Psoas muscle (tissue), 8 donors: Measurements from ENCODE around the gene NCOR1. TPM values are rescaled to one million over a fixed set of nuclear protein-coding genes. Genes with fewer than 3 reads are reported as not detected.
"Not testable (repeated sequence)": the region's sequence is repeated elsewhere in the genome, so short reads cannot be mapped to it uniquely, and the experiment has no call there.

Experiments used
- ATAC-seq, 4 donors: fragments of 200-7000 bp; cut with Tn5 transposase; one replicate each; pipeline ENCODE4 v1.9.1; 2020; ENCODE audit warnings: moderate library complexity in 3 of 4, mild to moderate bottlenecking in 2 of 4
- DNase-seq, 2 donors: peaks; one replicate each; pipeline ENCODE4 v3.0.0-alpha.2; 2020
- H3K27ac ChIP-seq: fragments of 200-600 bp; one replicate; pipeline ENCODE4 v1.8.0; 2022
- H3K27me3 ChIP-seq, 3 donors: fragments of 200-600 bp in 1 of 3; one replicate each; pipeline versions ENCODE4 v1.6.1 to v1.8.0; 2013 to 2022; ENCODE audit warnings: low read length in 2 of 3, mild to moderate bottlenecking in 2 of 3, moderate library complexity in 1 of 3; ENCODE audit not compliant: insufficient read depth in 3 of 3
- H3K36me3 ChIP-seq, 2 donors: fragments of 200-600 bp in 1 of 2; one replicate each; pipeline versions ENCODE4 v1.6.1 to v1.8.0; 2013 to 2022; ENCODE audit warnings: low read depth in 1 of 2, mild to moderate bottlenecking in 1 of 2, moderate library complexity in 1 of 2; ENCODE audit not compliant: insufficient read depth in 1 of 2
- H3K4me1 ChIP-seq: fragments of 200-600 bp; one replicate; pipeline ENCODE4 v1.8.0; 2022
- H3K4me3 ChIP-seq: fragments of 200-600 bp; one replicate; pipeline ENCODE4 v1.8.0; 2022; ENCODE audit warnings: mild to moderate bottlenecking
- H3K9me3 ChIP-seq: fragments of 200-600 bp; one replicate; pipeline ENCODE4 v1.8.0; 2022
- WGBS, 3 donors: extraction: QIAGEN DNeasy Blood & Tissue Kit; methylation state at CpG; one replicate each; pipeline versions ENCODE4 v1.1.6 to v1.1.7; 2013; 5-methylcytosine and 5-hydroxymethylcytosine counted together
- intact Hi-C, 2 donors: fragments of 100-400 bp; cut with DNase I; formaldehyde crosslinking; loops; one replicate each; pipeline versions ENCODE4 v1.11.0 to v1.14.2; 2022
- polyA plus RNA-seq, 3 donors: library from polyadenylated mRNA; stranded (reverse); fragments of 200-250 nt; gene quantifications; one replicate each; pipeline ENCODE4 v1.2.3, GENCODE V29; 2013
- total RNA-seq, 4 donors: library from RNA; stranded (reverse); fragmentation: NEBNext Ultra II Directional in 2 of 4; extraction: Animal tissue kit (Norgen Biotek cat#: 25700) in 2 of 4; gene quantifications; one replicate each; pipeline versions ENCODE4 v1.2.1 to v1.2.4, GENCODE V29; 2021 to 2023
- TF ChIP-seq, protein P1 (sequence below): fragments of 200-600 bp; IDR thresholded peaks from one replicate; pipeline ENCODE4 v1.8.0; 2022; ENCODE audit warnings: antibody characterized with exemption
- donor health status: healthy with polysubstance abuse.
- donor health status: DM: no; HTN: no; CAD: no; lungs with moderate emphysema.
- donor health status: Bipolar disorder and iron deficiency.
- donor health status: healthy.
- donor health status: DM: yes; HTN: yes; CAD: no.
- donor health status: DM: no; HTN: no; CAD: no.
- donor health status: DM: no; HTN: no; CAD: no.
- donor health status: DM: yes; HTN: yes; CAD: no.

Gene NCOR1
- total and polyA plus RNA-seq, 7 donors, result 22.8 to 102 (median 78.8) TPM

DNA sequence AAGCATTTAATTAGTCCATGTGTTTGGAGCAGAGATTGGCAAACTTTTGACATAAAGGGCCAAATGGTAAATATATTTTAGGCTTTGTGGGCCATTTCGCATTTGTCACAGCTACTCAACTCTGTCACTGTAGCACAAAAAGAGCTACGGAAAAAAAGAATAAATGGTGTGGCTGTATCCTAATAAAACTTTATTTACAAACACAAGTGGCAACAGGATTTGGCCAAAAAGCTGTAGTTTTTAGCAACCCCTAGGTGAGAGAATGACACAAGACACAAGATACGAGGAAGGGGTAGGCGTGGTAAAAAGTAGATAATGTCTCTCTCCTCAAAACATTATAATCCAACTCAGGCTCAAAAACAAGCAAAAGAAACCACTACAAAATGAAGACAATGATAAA is 149.2 kb downstream of the NCOR1 start:
- H3K4me3 ChIP-seq, result no peak overlapping the region
- ATAC-seq (no peak), DNase-seq (no peak)
- TF ChIP-seq, protein P1, sequence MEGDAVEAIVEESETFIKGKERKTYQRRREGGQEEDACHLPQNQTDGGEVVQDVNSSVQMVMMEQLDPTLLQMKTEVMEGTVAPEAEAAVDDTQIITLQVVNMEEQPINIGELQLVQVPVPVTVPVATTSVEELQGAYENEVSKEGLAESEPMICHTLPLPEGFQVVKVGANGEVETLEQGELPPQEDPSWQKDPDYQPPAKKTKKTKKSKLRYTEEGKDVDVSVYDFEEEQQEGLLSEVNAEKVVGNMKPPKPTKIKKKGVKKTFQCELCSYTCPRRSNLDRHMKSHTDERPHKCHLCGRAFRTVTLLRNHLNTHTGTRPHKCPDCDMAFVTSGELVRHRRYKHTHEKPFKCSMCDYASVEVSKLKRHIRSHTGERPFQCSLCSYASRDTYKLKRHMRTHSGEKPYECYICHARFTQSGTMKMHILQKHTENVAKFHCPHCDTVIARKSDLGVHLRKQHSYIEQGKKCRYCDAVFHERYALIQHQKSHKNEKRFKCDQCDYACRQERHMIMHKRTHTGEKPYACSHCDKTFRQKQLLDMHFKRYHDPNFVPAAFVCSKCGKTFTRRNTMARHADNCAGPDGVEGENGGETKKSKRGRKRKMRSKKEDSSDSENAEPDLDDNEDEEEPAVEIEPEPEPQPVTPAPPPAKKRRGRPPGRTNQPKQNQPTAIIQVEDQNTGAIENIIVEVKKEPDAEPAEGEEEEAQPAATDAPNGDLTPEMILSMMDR, result no peak
- H3K27ac ChIP-seq, result no peak overlapping the region
- H3K36me3 ChIP-seq, result peaks cover 22 to 99% of the 10 kb centered on the region in 2 donors
- H3K4me1 ChIP-seq, result no peaks in the 10 kb centered on the region
- intact Hi-C loops, result no loop called here
- 94 to 97% (median 97%) methylated on average over 4 of the region's 4 CpGs for whole genome bisulfite sequencing, 3 donors
- no peaks in the 10 kb centered on the region for H3K9me3 ChIP-seq
- no peaks in the 10 kb centered on the region for H3K27me3 ChIP-seq

GRCh38 chr17:16061631-16062030 is 153.7 kb downstream of the NCOR1 start:
- intact Hi-C loops, result no loop called here
- no peaks in the 10 kb centered on the region for H3K9me3 ChIP-seq
- H3K4me3 ChIP-seq, result no peak overlapping the region
- no peak overlapping the region for H3K27ac ChIP-seq
- H3K36me3 ChIP-seq, result peaks cover 16 to 99% of the 10 kb centered on the region in 2 donors
- H3K27me3 ChIP-seq, result no peaks in the 10 kb centered on the region
- no peaks in the 10 kb centered on the region for H3K4me1 ChIP-seq
- TF ChIP-seq, protein P1, result no peak
- no peak for ATAC-seq
- WGBS, 3 donors, result 72 to 78% (median 74%) methylated on average over 2 of the region's 2 CpGs
- no peak for DNase-seq

DNA sequence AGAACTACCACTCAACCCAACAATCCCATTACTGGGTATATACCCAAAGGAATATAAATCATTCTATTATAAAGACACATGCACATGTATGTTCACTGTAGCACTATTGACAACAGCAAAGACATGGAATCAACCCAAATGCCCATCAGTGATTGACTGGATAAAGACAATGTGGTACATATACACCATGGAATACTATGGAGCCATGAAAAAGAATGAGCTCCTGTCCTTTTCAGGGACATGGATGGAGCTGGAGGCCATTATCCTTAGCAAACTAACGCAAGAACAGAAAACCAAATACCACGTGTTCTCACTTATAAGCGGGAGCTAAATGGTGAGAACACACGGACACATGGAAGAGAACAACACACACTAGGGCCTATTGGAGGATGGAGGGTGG is 160.2 kb downstream of the NCOR1 start:
- DNase-seq, ATAC-seq, H3K27me3 ChIP-seq, H3K4me1 ChIP-seq, H3K9me3 ChIP-seq, H3K27ac ChIP-seq, H3K4me3 ChIP-seq, intact Hi-C loops: not testable (repeated sequence)
- peaks cover 4 to 74% of the 10 kb centered on the region in 2 donors for H3K36me3 ChIP-seq
- 74 to 88% (median 88%) methylated on average over 4 of the region's 4 CpGs for WGBS, 3 donors

DNA sequence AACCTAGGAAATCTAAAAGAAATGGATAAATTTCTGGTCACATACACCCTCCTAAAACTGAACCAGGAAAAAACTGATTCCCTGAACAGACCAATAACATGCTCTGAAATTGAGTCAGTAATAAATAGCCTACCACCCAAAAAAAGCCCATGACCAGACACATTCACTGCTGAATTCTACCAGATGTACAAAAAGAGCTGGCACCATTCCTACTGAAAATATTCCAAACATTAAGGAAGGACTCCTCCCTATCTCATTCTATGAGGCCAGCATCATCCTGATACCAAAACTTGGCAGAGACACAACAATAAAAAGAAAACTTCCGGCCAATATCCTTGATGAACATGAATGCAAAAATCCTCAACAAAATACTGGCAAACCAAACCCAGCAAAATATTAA is 162.8 kb downstream of the NCOR1 start:
- DNase-seq (no peak), ATAC-seq (no peak)
- 53 to 83% (median 60%) methylated on average over 1 of the region's 1 CpG for WGBS, 3 donors
- TF ChIP-seq, protein P1, result no peak
- Histone ChIP-seq H3K4me3 (no peak overlapping the region), H3K27ac (no peak overlapping the region), H3K9me3 (no peaks in the 10 kb centered on the region), H3K36me3 (peaks cover 0 to 68% of the 10 kb centered on the region in 2 donors), H3K27me3 (no peaks in the 10 kb centered on the region), H3K4me1 (no peaks in the 10 kb centered on the region)
- intact Hi-C loops, result no loop called here

DNA sequence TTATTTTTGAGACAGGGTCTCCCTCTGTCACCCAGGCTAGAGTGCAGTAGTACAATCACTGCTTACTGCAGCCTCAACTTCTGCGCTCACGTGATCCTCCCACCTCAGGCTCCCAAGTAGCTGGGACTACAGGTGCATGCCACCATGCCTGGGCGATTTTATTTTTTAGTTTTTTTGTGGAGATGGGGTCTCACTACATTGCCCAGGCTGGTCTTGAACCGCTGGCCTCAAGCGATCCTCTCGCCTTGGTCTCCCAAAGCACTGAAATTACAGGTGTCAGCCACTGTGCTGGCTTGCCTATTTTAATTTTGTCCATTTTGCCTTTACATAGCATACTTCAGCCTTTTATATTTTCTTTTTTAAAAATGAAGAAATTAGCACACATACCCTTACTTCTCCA is 164.5 kb downstream of the NCOR1 start:
- H3K4me3 ChIP-seq, result no peak overlapping the region
- intact Hi-C loops, result no loop called here
- TF ChIP-seq, protein P1, result no peak
- no peak overlapping the region for H3K27ac ChIP-seq
- no peaks in the 10 kb centered on the region for H3K9me3 ChIP-seq
- ATAC-seq (no peak), DNase-seq (no peak)
- 99 to 100% (median 99%) methylated on average over 6 of the region's 6 CpGs for WGBS, 3 donors
- H3K36me3 ChIP-seq, result peaks cover 0 to 68% of the 10 kb centered on the region in 2 donors
- H3K27me3 ChIP-seq, result no peaks in the 10 kb centered on the region
- H3K4me1 ChIP-seq, result no peaks in the 10 kb centered on the region
